Activated CD8-positive, alpha-beta T cell treated with anti-CD3 and anti-CD28 coated beads, Interleukin-2, amount 10 ng/mL, durations not matched to agents 7 days and 5 days (primary cell): ENCODE data around the gene TCF20. TPM values are rescaled to one million over a fixed set of nuclear protein-coding genes. Genes with fewer than 3 reads are reported as not detected.

ENCODE experiments used
- ATAC-seq: fragments of 150-1000 bp; cut with Tn5 transposase; one replicate; pipeline ENCODE4 v1.10.0; 2021; ENCODE audit warnings: moderate library complexity
- CTCF ChIA-PET: fragments of 350-600 bp; sonication (Branson Sonifier 250); formaldehyde crosslinking; loops from one replicate; lab custom pipeline; 2021; ENCODE audit warnings: antibody characterized with exemption; lab: Charles Lee
- POLR2A ChIA-PET: fragments of 350-600 bp; sonication (Branson Sonifier 250); formaldehyde crosslinking; loops from one replicate; lab custom pipeline; 2021; ENCODE audit warnings: antibody characterized with exemption; lab: Charles Lee
- DNase-seq: peaks from one replicate; pipeline ENCODE4 v3.0.0-alpha.2; 2020
- H3K27ac Mint-ChIP-seq: one replicate; pipeline ENCODE4 v1.8.0; 2021; ENCODE audit warnings: mild to moderate bottlenecking, mixed read lengths
- H3K27me3 Mint-ChIP-seq: one replicate; pipeline ENCODE4 v1.8.0; 2021; ENCODE audit warnings: low read depth, mixed read lengths
- H3K36me3 Mint-ChIP-seq: one replicate; pipeline ENCODE4 v1.8.0; 2021; ENCODE audit warnings: low read depth, mixed read lengths
- H3K4me1 Mint-ChIP-seq: one replicate; pipeline ENCODE4 v1.8.0; 2021; ENCODE audit warnings: low read depth, mixed read lengths
- H3K4me3 Mint-ChIP-seq: one replicate; pipeline ENCODE4 v1.8.0; 2021; ENCODE audit warnings: mild to moderate bottlenecking, mixed read lengths
- H3K9me3 Mint-ChIP-seq: one replicate; pipeline ENCODE4 v1.8.0; 2022; ENCODE audit warnings: mixed read lengths; ENCODE audit not compliant: insufficient read depth
- total RNA-seq, 2 experiments: library from RNA; stranded (reverse); gene quantifications; one replicate each; pipeline ENCODE4 v1.2.3, GENCODE V29; 2021

The TCF20 gene
- total RNA-seq, 2 experiments from 2014 or later, result 75.9 to 80.5 TPM

DNA sequence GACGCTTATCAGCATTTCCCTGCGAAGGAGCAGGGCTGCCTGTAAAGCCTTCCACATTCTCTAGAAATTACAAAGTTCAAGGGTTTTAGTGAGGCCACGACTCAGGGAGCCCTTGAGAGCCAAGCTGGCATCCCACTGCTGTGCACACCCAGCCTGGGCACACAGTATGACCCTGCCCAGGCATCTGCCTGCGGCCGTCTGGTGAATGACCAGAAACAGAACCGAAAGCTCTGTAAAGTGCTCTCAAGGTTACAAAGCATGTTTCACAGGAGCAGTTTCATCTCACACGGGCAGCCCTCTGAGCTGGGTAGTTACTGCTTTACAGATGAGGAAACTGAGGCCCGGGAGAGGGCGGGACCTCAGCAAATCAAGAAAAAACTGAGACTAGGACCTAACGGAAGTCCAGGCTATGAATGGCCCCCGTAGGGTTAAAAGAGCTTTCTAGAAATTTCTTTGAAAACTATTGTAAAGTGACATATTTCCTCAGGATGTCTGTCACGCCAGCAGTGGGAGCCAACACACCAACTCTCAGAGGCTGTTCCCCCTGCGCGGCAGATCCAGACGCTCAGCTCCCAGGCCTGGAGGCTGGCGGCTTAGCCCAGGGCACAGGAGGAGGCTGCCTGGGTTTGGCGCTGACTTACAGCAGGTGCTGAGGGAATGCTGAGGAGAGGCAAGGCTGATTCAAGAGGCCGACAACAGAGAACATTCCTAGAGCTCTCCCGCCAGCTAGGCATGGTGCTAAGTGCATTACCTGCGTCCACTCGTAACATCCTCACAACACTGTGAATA, 7.7 kb upstream of the TCF20 start:
- no peak for ATAC-seq
- DNase-seq, result no peak
- Mint-ChIP-seq H3K27me3 (peaks cover 4% of the 10 kb centered on the region), H3K4me1 (peaks cover 3% of the 10 kb centered on the region), H3K4me3 (no peak overlapping the region), H3K36me3 (no peaks in the 10 kb centered on the region), H3K27ac (no peak overlapping the region), H3K9me3 (no peaks in the 10 kb centered on the region)
- POLR2A ChIA-PET, result interaction anchor here (0.6 kb wide), 1 partner anchor 68 kb away, joined by 3 read pairs; no protein-coding TSS in a partner anchor
- CTCF ChIA-PET, result interaction anchor here (1.1 to 2.8 kb wide), 4 partner anchors 35 to 165 kb away, joined by 4 to 8 read pairs (median 6); no protein-coding TSS in a partner anchor

DNA sequence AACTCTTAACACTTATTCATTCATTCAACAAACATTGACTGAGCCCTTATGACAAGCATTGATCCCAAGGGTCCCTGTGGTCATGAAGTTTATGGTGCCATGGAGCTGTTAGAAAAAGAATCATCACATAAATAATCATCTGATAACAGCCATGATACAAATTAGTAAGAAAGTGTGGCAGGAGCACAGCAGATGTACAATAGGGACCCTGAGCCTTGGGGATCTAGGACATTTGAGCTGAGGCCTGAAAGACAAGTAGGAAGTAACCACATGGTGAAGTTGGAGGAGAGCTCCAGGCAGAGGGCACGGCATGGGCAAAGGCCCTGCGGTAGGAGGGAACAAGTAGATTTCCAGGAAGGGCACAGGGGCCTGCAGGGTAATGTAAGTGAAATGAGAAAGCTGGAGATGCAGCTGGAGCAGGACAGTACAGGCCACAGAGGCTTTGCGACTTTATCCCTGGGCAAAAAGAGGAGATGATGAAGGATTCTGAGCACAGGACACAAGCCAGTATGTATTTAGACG, 6.8 kb upstream of the TCF20 start:
- Mint-ChIP-seq H3K36me3 (no peaks in the 10 kb centered on the region), H3K4me3 (no peak overlapping the region), H3K27me3 (no peaks in the 10 kb centered on the region), H3K27ac (no peak overlapping the region), H3K9me3 (no peaks in the 10 kb centered on the region), H3K4me1 (peaks cover 2% of the 10 kb centered on the region)
- ChIA-PET CTCF (interaction anchor here (2.8 kb wide), 1 partner anchor 108 kb away, joined by 7 read pairs; no protein-coding TSS in a partner anchor), POLR2A (interaction anchor here (0.6 kb wide), 1 partner anchor 69 kb away, joined by 3 read pairs; no protein-coding TSS in a partner anchor)
- ATAC-seq, result no peak
- DNase-seq, result no peak

GRCh38 chr22:42275970-42276369, 5.5 kb upstream of the TCF20 start:
- POLR2A ChIA-PET, result no interaction called here
- Mint-ChIP-seq H3K4me3 (no peak overlapping the region), H3K27ac (no peak overlapping the region), H3K4me1 (peaks cover 8% of the 10 kb centered on the region), H3K9me3 (no peaks in the 10 kb centered on the region), H3K27me3 (no peaks in the 10 kb centered on the region), H3K36me3 (no peaks in the 10 kb centered on the region)
- DNase-seq, result no peak
- CTCF ChIA-PET, result interaction anchor here (2.8 kb wide), 1 partner anchor 106 kb away, joined by 7 read pairs; no protein-coding TSS in a partner anchor
- ATAC-seq, result no peak

DNA sequence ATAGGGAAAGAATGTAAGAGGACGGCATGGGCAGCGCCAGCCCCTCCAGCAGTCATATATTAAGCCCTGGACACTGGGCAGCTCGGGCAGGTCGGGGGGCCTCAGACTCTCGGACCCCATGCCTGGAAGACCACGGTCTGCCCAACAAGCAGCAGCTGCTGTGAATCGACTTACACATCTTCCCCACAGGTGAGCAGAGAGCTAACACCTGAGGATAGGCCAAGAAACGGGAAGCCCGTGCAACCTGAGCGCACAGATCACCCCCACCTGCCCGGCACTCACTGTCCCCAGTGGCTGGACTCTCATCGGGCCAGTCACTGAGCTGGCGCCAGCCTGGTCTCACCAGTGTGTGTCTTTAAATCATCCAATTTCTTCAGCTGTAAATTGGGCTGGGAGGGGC, 4.7 kb upstream of the TCF20 start:
- DNase-seq, result no peak
- no peaks in the 10 kb centered on the region for H3K36me3 Mint-ChIP-seq
- H3K4me3 Mint-ChIP-seq, result no peak overlapping the region
- CTCF ChIA-PET, result no interaction called here
- H3K9me3 Mint-ChIP-seq, result no peaks in the 10 kb centered on the region
- POLR2A ChIA-PET, result interaction anchor here (0.6 kb wide), 1 partner anchor 49 kb away, joined by 4 read pairs; no protein-coding TSS in a partner anchor
- ATAC-seq, result no peak
- H3K27ac Mint-ChIP-seq, result no peak overlapping the region
- peaks cover 8% of the 10 kb centered on the region for H3K4me1 Mint-ChIP-seq
- H3K27me3 Mint-ChIP-seq, result no peaks in the 10 kb centered on the region

GRCh38 chr22:42273855-42274451, 3.5 kb upstream of the TCF20 start:
- Mint-ChIP-seq H3K9me3 (no peaks in the 10 kb centered on the region), H3K4me1 (peaks cover 13% of the 10 kb centered on the region), H3K4me3 (no peak overlapping the region), H3K27ac (no peak overlapping the region), H3K27me3 (no peaks in the 10 kb centered on the region), H3K36me3 (peaks cover 5% of the 10 kb centered on the region)
- CTCF ChIA-PET, result interaction anchor here (1.1 kb wide), 1 partner anchor 105 kb away, joined by 3 read pairs; no protein-coding TSS in a partner anchor
- DNase-seq (no peak), ATAC-seq (no peak)
- POLR2A ChIA-PET, result no interaction called here

DNA sequence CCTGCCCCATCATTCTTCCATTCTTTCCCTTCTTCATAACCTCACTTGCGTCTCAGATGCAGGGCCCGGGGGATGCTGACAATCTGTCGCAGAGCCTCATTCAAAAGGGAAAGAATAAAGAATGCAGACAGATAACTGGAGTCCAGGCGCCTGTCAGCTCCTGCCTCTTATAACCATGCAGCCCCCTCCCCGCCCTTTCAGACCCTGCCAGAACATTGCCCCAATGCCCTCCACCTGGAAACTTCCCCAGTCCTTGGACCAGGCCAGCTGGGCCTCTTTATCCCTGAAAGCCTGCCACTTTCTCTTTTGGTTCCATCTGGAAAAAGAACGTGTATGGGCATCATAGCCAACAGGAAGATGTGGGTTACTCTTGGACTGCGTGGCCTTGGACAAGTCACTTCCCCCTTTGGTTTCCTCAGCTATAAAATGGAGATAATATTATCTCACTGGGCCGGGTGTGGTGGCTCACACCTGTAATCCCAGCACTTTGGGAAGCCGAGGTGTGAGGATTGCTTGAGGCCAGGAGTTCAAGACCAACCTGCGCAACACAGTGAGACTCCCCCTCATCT, 2.1 kb upstream of the TCF20 start:
- DNase-seq (no peak), ATAC-seq (no peak)
- ChIA-PET POLR2A (no interaction called here), CTCF (interaction anchor here (1.5 kb wide), 1 partner anchor 15 kb away, joined by 3 read pairs; no protein-coding TSS in a partner anchor)
- Mint-ChIP-seq H3K4me1 (peaks cover 22% of the 10 kb centered on the region), H3K27me3 (no peaks in the 10 kb centered on the region), H3K4me3 (no peak overlapping the region), H3K36me3 (peaks cover 12% of the 10 kb centered on the region), H3K27ac (no peak overlapping the region), H3K9me3 (no peaks in the 10 kb centered on the region)

GRCh38 chr22:42271906-42272305, 1.5 kb upstream of the TCF20 start:
- POLR2A ChIA-PET, result no interaction called here
- DNase-seq, result no peak
- no peak for ATAC-seq
- Mint-ChIP-seq H3K4me3 (peak overlapping the region; percentile 48), H3K27me3 (no peaks in the 10 kb centered on the region), H3K27ac (no peak overlapping the region), H3K36me3 (peaks cover 12% of the 10 kb centered on the region), H3K4me1 (peaks cover 24% of the 10 kb centered on the region), H3K9me3 (no peaks in the 10 kb centered on the region)
- CTCF ChIA-PET, result interaction anchor here (1.5 kb wide), 1 partner anchor 15 kb away, joined by 3 read pairs; no protein-coding TSS in a partner anchor

GRCh38 chr22:42271191-42271813, 849 bp upstream of the TCF20 start:
- Mint-ChIP-seq H3K27ac (peak overlapping the region; percentile 20), H3K4me3 (peak overlapping the region; percentile 65), H3K27me3 (no peaks in the 10 kb centered on the region), H3K4me1 (peaks cover 24% of the 10 kb centered on the region), H3K36me3 (peaks cover 12% of the 10 kb centered on the region), H3K9me3 (no peaks in the 10 kb centered on the region)
- DNase-seq (no peak), ATAC-seq (no peak)
- POLR2A ChIA-PET, result no interaction called here
- CTCF ChIA-PET, result interaction anchor here (1.0 to 1.5 kb wide), 2 partner anchors 11 to 16 kb away, joined by 3 read pairs; no protein-coding TSS in a partner anchor

- Mint-ChIP-seq H3K4me1 (peaks cover 30% of the 10 kb centered on the region), H3K9me3 (no peaks in the 10 kb centered on the region), H3K27ac (peak overlapping the region; percentile 82), H3K4me3 (peak overlapping the region; percentile 85), H3K36me3 (peaks cover 16% of the 10 kb centered on the region), H3K27me3 (no peaks in the 10 kb centered on the region)
- CTCF ChIA-PET, result no interaction called here
- DNase-seq (no peak), ATAC-seq (peak; percentile 51)
- POLR2A ChIA-PET, result no interaction called here
Measured at GRCh38 chr22:42270176-42270509, 310 bp downstream of the TCF20 start.

DNA sequence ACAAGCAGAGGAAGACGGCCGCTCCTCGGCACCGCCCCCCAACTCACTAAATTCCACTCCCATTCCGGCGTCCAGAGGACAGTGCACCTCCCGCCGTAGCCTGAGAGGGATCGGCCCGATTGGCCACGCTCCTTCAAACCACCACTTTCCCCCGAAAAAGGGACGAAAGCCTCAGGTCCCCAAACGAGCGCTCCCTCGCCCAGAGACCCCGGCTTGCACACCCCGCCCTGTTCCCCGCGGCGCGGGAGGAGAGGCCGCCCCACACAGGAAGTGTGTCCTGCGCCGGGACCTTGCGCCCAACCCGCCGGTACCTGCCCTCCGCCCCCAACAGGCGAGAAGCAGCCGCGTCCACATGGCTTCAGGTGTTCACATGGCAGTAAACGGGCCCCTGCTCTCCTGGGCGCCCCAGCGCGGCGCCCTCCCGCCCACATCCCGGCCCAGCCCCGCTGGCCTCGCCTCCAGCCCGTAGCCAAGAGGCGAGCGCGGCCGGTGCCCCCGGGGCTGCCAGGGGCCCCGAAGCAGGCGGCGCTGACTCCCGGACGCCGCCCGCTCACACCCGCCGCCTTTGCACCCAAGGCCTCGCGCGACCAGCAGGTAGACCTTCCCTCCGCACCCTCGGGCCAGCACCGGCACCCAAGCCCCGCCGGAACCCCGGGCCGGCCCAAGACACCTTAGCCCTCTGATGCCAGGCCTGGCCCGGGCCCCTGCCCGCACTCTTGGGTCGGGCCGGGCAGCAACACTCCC, 849 bp downstream of the TCF20 start:
- ATAC-seq (peak; percentile 78), DNase-seq (peak; percentile 82)
- H3K4me1 Mint-ChIP-seq, result peaks cover 34% of the 10 kb centered on the region
- POLR2A ChIA-PET, result no interaction called here
- CTCF ChIA-PET, result interaction anchor here (1.0 to 1.4 kb wide), 3 partner anchors 12 to 175 kb away, joined by 3 to 6 read pairs (median 3); no protein-coding TSS in a partner anchor
- H3K4me3 Mint-ChIP-seq, result peak overlapping the region; percentile 85
- H3K9me3 Mint-ChIP-seq, result no peaks in the 10 kb centered on the region
- no peaks in the 10 kb centered on the region for H3K27me3 Mint-ChIP-seq
- H3K27ac Mint-ChIP-seq, result peak overlapping the region; percentile 88
- peaks cover 16% of the 10 kb centered on the region for H3K36me3 Mint-ChIP-seq
